MCF 10A (cell line): ENCODE results near the gene CCDC201. TPM values are rescaled to one million over a fixed set of nuclear protein-coding genes. Genes with fewer than 3 reads are reported as not detected.
"Not testable (repeated sequence)": the region's sequence is repeated elsewhere in the genome, so short reads cannot be mapped to it uniquely, and the experiment has no call there.

Experiments
- BruUV-seq: library from RNA; stranded (reverse); fragments of 400-500 nt; replicated peaks from 2 replicates; lab custom pipeline; 2021; lab: Mats Ljungman, UMichigan
- CTCF ChIA-PET: fragments of 300-600 bp; sonication (Branson Sonifier 250); formaldehyde crosslinking; extraction: SDS; loops from one replicate; lab custom pipeline; 2021; ENCODE audit warnings: antibody characterized with exemption, inconsistent platforms; lab: Yijun Ruan, JAX
- POLR2A ChIA-PET: fragments of 300-600, 350-650 bp; sonication (Branson Sonifier 250); formaldehyde crosslinking; extraction: SDS; loops from one replicate; lab custom pipeline; 2020; ENCODE audit warnings: antibody characterized with exemption, inconsistent platforms; lab: Yijun Ruan, JAX
- DNase-seq: peaks from one replicate; pipeline ENCODE4 v3.0.0-alpha.2; 2018; ENCODE audit not compliant: unreplicated experiment
- H3K27ac Mint-ChIP-seq: one replicate; pipeline ENCODE4 v1.8.0; 2022; ENCODE audit warnings: mild to moderate bottlenecking, low read depth, mixed read lengths; ENCODE audit not compliant: unreplicated experiment
- H3K27me3 Mint-ChIP-seq: one replicate; pipeline ENCODE4 v1.8.0; 2022; ENCODE audit warnings: mixed read lengths; ENCODE audit not compliant: insufficient read depth, unreplicated experiment
- H3K36me3 Mint-ChIP-seq: one replicate; pipeline ENCODE4 v1.8.0; 2022; ENCODE audit warnings: mild to moderate bottlenecking, moderate library complexity, mixed read lengths; ENCODE audit not compliant: insufficient read depth, unreplicated experiment
- H3K4me1 Mint-ChIP-seq: one replicate; pipeline ENCODE4 v1.8.0; 2022; ENCODE audit warnings: mixed read lengths; ENCODE audit not compliant: insufficient read depth, unreplicated experiment
- H3K4me3 Mint-ChIP-seq: one replicate; pipeline ENCODE4 v1.8.0; 2022; ENCODE audit warnings: mild to moderate bottlenecking, moderate library complexity, mixed read lengths; ENCODE audit not compliant: unreplicated experiment
- H3K9me3 Mint-ChIP-seq: one replicate; pipeline ENCODE4 v1.8.0; 2022; ENCODE audit warnings: mixed read lengths; ENCODE audit not compliant: unreplicated experiment
- CTCF ChIP-seq: fragments of 200-600 bp; IDR thresholded peaks from one replicate; pipeline ENCODE4 v1.8.0; 2022; ENCODE audit warnings: antibody characterized with exemption, mild to moderate bottlenecking; ENCODE audit not compliant: unreplicated experiment
- intact Hi-C: fragments of 100-400 bp; cut with micrococcal nuclease; formaldehyde crosslinking; loops from 2 replicates; pipeline ENCODE4 v1.14.1; 2022
- total RNA-seq: library from RNA; stranded (reverse); gene quantifications from 2 replicates; pipeline ENCODE4 v1.2.3, GENCODE V29; 2022

The CCDC201 gene
- total RNA-seq, 1 experiment from 2014 or later: not detected

GRCh38 chr7:45817016-45817415 is 55.9 kb downstream of the CCDC201 start:
- not testable (repeated sequence) for BruUV-seq

GRCh38 chr7:45814216-45815118 is 58.4 kb downstream of the CCDC201 start:
- H3K4me3 Mint-ChIP-seq, intact Hi-C loops, H3K36me3 Mint-ChIP-seq, H3K27me3 Mint-ChIP-seq, POLR2A ChIA-PET, DNase-seq, H3K9me3 Mint-ChIP-seq, H3K27ac Mint-ChIP-seq, H3K4me1 Mint-ChIP-seq, BruUV-seq: not testable (repeated sequence)
- CTCF ChIA-PET: interaction anchor here (0.6 kb wide), 1 partner anchor 782 kb away, joined by 3 read pairs; no protein-coding TSS in a partner anchor

More at GRCh38 chr7:45817016-45817415, 55.9 kb downstream of the CCDC201 start:
- H3K27me3 Mint-ChIP-seq, H3K4me1 Mint-ChIP-seq, H3K36me3 Mint-ChIP-seq, POLR2A ChIA-PET, CTCF ChIA-PET, H3K9me3 Mint-ChIP-seq, DNase-seq, intact Hi-C loops, H3K4me3 Mint-ChIP-seq, H3K27ac Mint-ChIP-seq: not testable (repeated sequence)

- CTCF ChIA-PET: interaction anchor here (0.6 kb wide), 1 partner anchor 781 kb away, joined by 3 read pairs; no protein-coding TSS in a partner anchor
- H3K4me1 Mint-ChIP-seq, POLR2A ChIA-PET, H3K27ac Mint-ChIP-seq, H3K9me3 Mint-ChIP-seq, H3K27me3 Mint-ChIP-seq, H3K4me3 Mint-ChIP-seq, BruUV-seq, DNase-seq, intact Hi-C loops: not testable (repeated sequence)
- H3K36me3 Mint-ChIP-seq: peaks cover 12% of the 10 kb centered on the region
These were observed 59.1 kb downstream of the CCDC201 start for GRCh38 chr7:45813771-45814170.

- Mint-ChIP-seq H3K4me3 (no peak overlapping the region), H3K27me3 (no peaks in the 10 kb centered on the region), H3K4me1 (no peaks in the 10 kb centered on the region), H3K27ac (no peak overlapping the region), H3K9me3 (no peaks in the 10 kb centered on the region), H3K36me3 (peaks cover 17% of the 10 kb centered on the region)
- no peak for DNase-seq
- intact Hi-C loops: no loop called here
- ChIA-PET POLR2A (no interaction called here), CTCF (no interaction called here)
- no TSS peak for BruUV-seq
- no peak for TF ChIP-seq CTCF
These were observed 59.9 kb downstream of the CCDC201 start for GRCh38 chr7:45812946-45813345.

- H3K27ac Mint-ChIP-seq, POLR2A ChIA-PET, DNase-seq, H3K27me3 Mint-ChIP-seq, intact Hi-C loops, H3K4me1 Mint-ChIP-seq, BruUV-seq, H3K9me3 Mint-ChIP-seq, H3K4me3 Mint-ChIP-seq: not testable (repeated sequence)
- CTCF ChIA-PET: interaction anchor here (0.8 kb wide), 1 partner anchor 1538 kb away, joined by 7 read pairs; no protein-coding TSS in a partner anchor
- H3K36me3 Mint-ChIP-seq: peaks cover 17% of the 10 kb centered on the region
These were observed 61.1 kb downstream of the CCDC201 start for GRCh38 chr7:45811652-45812234.

- H3K4me3 Mint-ChIP-seq, H3K27me3 Mint-ChIP-seq, DNase-seq, BruUV-seq, POLR2A ChIA-PET, H3K9me3 Mint-ChIP-seq, CTCF ChIA-PET, intact Hi-C loops, H3K27ac Mint-ChIP-seq, H3K4me1 Mint-ChIP-seq: not testable (repeated sequence)
- peaks cover 17% of the 10 kb centered on the region for H3K36me3 Mint-ChIP-seq
These were observed 62.4 kb downstream of the CCDC201 start for GRCh38 chr7:45810451-45811005.
